NCI-H510A (cell line): Measurements from ENCODE around the gene PREP.
"Not testable (repeated sequence)": the region's sequence is repeated elsewhere in the genome, so short reads cannot be mapped to it uniquely, and the experiment has no call there.

Experiments used
- DNase-seq: peaks from one replicate; lab custom pipeline; 2025; lab: John Stamatoyannopoulos, UW

Gene PREP

DNA sequence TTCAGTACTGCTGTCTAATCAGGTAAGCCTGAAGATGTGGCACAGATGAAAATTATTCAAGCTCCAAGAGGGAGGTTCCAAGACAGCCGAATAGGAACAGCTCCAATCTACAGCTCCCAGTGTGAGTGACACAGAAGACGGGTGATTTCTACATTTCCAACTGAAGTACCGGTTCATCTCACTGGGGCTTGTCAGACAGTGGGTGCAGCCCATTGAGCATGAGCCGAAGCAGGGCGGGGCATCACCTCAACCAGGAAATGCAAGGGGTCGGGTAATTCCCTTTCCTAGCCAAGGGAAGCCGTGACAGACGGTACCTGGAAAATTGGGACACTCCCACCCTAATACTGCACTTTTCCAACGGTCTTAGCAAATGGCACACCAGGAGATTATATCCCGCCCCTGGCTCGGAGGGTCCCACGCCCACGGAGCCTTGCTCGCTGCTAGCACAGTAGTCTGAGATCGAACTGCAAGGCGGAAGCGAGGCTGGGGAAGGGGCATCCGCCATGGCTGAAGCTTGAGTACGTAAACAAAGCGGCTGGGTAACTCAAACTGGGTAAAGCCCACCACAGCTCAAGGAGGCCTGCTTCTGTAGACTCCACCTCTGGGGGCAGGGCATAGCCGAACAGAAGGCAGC, 64.4 kb downstream of the PREP start:
- not testable (repeated sequence) for DNase-seq

DNA sequence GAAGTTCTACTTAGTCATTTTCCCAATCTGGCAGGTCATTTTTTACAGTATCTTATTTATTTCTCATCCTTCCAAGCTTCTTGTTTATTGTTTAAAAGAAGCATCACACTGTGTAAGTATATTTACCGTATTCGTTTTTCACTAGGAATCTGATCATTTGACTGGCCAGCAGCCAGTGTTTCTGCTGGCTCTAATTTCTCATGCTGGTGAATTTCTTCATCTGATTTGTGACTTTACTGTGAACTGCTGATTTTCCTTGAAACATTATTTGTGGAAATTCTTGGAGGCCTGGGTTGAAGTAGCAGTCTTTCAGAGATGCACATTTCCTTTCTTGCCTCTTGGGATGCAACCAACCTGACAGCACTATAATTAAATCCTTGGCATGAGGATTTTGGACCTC, 65.9 kb downstream of the PREP start:
- DNase-seq = no peak

- DNase-seq = no peak
These were observed 70.3 kb downstream of the PREP start for GRCh38 chr6:105332576-105332975.

- DNase-seq = no peak
These were observed 71.0 kb downstream of the PREP start for GRCh38 chr6:105331927-105332326.

DNA sequence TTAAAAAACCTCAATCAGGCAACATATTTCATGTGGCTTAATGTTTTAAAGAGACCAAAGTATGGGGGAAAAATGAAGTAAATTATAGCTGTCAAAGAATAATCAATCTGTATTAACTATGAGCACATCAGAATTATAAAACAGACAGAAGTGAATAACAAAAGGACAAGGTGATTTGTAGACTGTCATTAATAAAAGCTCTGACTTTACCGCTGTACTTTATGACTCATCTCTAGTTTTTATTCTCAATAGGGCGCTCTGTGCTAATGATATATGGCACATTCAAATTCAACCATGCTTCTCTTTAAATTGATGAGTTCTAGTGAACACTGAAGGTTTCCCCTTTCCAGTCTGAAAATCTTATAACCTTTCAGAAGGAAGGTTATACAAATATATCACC, 72.0 kb downstream of the PREP start:
- no peak for DNase-seq

DNA sequence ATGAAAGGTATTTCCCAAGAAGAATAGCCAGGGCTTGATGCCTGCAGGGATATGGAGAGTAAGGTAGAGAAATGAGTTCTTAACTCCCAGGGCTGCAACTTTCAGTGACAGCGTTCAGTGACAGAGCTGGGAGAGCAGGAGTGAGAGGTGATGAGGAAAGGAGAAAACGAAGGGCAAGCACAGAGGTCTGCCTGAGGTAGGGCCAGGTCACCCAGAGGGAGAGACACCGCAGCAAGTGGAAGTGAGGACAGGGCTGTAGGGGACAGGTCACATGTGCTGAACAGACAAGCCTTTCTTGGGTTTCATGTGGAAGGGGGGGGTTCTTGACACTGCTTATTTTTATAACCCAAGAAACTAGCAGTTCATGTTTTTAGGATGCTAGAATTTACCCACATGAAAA, 72.5 kb downstream of the PREP start:
- no peak for DNase-seq

DNA sequence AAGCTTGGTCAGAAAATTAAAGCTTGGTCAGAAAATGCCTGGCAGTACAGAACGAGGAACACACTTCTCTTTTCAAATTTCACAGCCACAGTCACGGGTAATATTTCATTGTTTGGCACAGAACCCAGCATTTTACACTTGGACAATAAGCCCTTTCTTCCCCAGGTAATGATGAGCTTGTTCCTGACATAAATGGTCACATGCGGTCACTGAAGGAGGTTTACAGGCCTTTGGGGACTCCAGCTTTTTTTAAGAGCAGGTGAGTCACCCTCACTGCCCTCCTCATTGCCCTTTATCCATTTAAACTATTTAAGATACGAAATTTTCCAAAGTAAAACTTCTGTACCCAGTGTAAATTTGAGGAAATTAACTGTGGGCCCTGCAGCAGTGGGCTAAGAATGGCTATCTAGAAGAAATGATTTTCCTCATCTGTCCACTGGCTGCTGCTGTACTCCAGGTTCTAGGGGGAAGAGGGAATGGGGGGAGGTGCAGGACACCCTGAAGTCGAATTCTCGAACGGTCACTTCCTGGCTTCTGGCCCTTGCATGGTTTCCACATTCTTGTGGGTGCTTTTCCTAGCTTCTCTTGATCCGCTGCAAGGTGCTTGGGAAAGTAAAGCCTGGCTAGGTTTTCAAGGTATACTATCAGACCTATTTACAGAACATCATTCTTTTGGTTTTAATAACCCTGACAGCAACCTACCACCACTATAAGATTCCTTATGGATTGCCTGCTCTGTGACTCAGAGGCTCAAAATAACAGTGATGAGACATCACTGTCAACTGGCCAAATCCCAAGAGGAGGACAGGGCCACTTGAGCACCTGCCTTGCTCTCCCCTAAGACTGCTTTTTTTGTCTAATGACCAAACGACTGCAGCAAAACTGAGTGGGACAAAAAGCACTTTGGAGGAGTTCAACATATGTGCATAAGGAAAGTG, 75.8 kb downstream of the PREP start:
- no peak for DNase-seq

DNA sequence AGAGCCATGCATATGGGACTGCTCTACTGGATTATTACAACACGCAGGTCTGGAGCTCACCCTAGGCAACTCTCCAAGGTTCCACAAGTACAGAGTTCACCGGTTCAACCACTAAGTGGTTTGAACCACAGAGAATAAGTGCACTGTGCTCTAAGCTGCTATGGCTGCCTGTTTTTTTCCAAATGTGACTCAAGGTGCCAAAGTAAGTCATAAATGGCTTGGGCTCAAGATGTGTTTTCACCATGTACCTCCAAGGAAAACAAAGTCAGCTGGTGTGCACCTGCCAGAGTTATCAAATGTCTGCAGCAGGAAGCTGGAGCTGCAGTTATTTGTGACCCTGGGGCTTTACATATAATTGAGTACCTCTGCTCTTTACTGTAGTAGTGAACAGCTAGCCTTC, 76.7 kb downstream of the PREP start:
- no peak for DNase-seq

DNA sequence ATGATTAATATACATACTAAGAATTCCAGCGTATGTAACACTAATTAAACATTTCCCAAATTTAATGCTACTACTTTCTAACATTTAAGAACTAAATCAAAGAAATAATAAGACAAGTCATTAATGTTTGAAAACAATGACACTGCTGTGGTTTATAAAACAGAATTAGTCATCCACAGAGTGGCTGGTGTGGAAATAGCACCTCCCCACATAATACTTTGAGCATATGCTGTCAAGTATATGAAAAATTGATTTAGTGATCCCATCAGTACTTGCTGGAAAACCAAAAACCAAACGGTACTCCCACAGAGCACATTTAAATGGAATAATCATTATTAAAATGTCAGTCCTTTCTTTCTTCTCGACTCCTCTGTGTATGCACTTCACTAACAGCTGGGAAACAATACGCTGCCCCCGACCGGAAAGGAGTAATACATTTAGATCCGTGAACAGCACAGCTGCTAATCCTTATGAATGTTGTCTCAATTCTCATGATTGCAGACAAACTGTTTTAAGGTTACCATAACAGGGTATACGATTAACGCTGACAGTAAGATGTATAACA, 78.4 kb downstream of the PREP start:
- no peak for DNase-seq

DNA sequence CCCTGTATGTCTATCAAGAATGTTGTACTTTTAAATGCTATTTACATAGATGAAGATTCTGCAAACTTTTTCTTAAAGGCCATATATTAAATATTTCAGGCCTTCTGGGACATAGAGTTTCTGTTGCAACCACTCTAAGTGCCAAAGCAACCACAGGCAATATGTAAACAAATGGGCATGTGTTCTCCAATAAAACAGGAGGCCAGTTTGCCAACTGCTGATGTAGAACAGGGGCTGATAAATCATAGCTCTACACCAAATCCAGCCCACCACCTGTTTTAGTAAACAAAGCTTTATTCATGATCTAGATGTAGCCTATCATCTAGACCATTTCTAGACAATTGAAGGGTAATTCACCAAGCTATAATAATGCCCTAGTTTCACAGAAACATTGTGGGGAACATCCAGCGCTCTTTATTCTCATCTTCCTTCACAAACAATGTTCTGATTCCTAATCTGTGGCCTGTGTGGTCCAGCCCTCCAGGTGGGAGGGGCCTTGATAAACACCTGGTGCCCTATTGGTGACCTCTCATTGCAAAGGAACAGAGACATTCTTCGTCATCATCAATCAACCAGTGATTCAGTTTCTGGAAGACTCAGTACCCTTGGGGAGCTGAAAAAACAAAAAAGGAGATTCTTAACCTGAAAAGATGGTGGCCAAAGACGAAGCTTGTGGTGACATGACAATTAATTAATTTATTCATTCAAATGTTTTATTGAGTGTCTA, 80.2 kb downstream of the PREP start:
- no peak for DNase-seq

- no peak for DNase-seq
These were observed 81.2 kb downstream of the PREP start for GRCh38 chr6:105321728-105322127.

DNA sequence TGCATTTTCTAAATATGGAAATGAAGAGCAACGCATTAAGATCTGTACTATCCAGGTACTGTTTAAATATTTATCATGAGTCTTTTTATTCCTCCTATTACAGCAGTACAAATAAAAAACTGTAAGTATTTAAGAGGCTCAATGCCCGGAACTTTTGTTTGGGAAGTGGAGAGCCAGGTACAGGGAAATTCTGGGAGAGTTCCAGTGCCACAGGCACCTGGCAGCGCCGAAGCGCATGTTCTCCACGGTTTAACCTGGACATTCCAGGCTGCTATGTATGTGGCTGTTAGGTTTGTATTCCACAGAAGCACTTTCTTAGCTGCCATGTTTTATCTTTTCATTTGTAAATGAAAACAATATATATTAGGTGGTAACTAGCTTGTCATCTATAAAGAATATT, 81.7 kb downstream of the PREP start:
- no peak for DNase-seq

DNA sequence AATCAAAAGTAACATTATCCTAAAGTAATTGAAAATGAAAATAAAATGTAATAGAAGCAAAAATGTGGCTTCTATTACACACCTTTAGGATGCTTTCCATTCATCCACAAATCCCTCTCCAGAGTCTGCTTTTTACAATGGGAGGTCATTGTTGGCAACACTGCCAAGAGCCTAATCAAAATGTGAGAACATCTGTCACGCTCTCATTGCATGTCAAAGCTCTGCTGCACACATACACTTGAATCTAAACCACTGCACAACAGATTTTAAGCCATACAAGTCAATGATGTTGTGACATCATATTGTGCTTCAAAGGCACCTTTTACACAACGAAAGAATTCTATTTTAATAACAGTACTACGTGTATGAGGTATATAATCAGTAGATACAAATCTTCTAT, 82.1 kb downstream of the PREP start:
- DNase-seq = no peak

DNA sequence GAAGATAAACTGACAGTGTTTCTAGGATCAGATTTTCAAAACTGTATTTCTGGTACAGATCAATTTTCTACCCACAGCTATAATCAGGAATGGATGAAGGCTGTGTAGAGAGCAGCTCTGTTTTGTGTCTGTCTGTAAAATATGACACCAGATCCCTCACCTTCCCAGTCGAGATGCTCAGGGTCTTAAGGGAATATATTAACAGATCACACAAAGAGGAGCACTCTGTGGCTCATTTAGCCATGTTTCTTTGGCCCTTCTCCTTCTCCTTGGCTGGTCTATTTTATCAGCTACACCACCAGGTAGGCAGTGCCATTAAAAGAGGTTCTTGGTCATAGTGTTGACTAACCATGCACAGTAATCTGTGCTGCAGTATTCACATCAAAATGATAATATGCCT, 82.6 kb downstream of the PREP start:
- DNase-seq = no peak

DNA sequence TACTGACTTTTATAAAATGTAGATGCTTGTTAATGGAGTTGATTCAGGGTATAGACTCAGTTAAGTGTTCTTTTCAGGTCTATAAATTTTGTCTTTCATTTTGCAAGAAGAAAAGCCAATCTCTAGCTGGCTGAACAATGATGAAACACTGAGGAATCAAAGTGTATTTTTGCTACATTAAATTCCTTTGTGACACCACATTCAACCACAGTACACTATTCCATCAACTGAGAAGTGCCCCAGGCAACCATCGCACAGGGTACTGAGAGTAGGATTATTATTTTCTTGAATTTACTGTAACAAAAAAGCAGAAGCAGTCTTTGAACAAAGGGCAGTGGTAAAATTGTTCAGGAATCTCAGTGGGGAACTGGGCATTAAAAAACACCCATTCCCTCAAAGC, 83.6 kb downstream of the PREP start:
- no peak for DNase-seq

DNA sequence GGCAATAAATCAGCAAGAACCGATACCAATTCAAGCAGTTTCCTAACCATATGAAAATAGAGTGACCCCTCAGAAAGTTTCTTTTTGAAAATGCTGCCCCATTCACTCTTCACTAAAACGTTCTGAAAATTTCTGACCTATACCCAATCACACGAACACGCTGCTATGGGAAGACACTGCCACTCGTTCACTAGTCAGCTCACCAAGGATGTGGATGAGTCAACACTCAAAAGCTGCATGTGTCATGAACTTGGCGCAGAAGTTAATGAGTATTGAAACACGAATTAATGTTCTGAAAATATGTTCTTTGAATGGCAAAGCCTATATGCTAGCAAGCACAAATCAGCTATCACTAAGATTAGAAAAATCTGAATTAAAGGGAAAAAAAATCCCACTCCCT, 84.2 kb downstream of the PREP start:
- DNase-seq = no peak

GRCh38 chr6:105317607-105318533, 85.0 kb downstream of the PREP start:
- DNase-seq = no peak

- no peak for DNase-seq
These were observed 89.7 kb downstream of the PREP start for GRCh38 chr6:105313211-105313610.

DNA sequence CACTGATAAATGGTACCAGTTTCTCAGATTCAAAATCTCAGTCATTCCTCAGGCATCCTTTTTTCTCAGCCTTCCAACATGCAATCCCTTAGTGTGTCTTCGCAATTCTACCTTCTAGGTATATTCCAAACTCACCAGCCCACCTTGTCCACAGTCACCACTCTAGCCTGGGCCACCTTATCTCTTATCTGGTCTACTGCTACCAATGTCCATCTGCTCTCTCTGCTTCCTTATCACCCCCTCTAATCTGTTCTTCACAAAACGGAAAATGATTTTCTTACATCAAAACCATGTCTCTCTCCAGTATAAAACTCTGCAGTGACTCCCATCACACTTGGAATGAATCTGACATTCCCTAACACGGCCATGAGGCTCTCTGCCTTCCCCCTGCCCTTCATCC, 91.9 kb downstream of the PREP start:
- no peak for DNase-seq

DNA sequence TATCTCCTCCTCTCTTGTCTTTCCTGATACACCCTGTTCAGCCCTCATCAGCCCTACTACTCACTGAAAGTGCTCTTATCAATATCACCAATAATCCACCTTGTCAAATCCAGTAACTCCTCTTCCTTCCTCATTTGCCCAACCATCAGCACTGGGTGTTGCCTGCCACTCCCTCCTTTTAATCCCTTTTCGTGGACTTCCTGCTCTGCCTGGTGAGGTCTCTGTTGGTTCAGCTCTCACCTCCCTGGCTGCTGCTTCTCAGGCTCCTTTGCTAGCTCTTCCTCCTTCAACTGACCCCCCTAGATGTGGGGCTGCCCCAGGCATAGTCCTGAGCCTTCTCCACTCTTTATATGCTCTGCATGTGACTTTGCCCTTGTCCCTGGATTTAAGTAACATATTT, 92.5 kb downstream of the PREP start:
- DNase-seq = no peak

DNA sequence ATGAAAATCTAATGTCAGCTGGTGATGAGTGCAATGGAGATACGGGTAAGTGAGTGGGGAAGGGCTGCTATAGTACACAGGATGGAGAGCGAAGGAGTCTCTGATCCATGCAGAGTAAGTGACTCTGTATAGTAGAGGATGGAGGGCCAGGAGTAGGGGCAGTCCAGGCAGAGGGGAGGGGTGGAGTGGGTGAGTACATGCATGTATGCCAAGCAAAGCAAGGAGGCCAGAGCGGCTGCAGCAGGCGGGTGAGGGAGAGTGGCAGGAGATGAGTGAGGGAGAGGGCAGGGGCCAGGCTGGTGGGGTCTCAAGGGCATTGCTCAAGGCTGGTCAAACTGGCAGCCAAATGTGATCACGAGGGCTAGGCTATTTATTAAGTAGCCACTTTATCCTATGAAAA, 94.0 kb downstream of the PREP start:
- no peak for DNase-seq

- no peak for DNase-seq
These were observed 97.4 kb downstream of the PREP start for GRCh38 chr6:105305521-105305920.
